GM18502 (cell line): Measurements from ENCODE around the gene PDE3A.
"Not testable (repeated sequence)": the region's sequence is repeated elsewhere in the genome, so short reads cannot be mapped to it uniquely, and the experiment has no call there.

Experiments used
- ATAC-seq: cut with Tn5 transposase; IDR thresholded peaks from one replicate; pipeline ENCODE4 v1.9.1; 2021; ENCODE audit warnings: mild to moderate bottlenecking; ENCODE audit not compliant: unreplicated experiment, poor library complexity

The PDE3A gene

DNA sequence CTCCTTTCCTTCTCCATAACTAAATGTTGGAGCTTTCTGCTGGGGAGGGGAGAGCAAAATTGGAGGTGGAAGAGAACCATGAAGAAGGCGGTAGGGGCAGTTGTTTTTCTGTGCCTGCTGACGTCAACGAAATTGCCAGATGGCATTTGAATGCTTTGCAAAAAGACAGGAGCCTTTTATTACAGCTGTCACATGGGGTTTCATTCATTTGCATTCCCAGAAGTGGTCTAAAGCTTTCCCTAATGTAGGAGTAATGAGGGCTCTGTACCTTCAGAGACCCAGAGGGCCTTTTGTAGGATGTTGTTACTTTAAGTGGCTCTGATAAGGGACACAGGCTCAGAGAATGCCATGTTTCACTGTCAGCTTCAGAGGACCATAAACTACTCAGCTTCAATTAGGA is 219.7 kb downstream of the PDE3A start:
- no peak for ATAC-seq

DNA sequence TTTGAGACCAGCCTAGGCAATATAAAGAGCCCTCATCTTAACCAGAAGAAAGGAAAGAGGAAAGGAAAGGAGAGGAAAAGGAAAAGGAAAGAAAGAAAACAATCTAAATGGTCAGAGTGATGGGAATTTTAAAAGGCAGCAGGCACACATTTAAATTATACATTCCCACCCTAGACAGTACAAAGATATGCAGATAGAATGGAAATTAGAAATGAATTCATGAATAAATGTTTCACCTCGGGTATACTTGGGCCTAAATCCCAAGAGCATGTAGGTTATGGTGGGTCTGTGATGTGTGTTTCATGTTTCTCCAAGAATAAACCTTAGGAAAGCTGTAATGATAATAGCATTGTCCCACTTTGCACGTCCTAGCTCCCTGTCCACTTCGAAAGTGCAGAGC is 222.2 kb downstream of the PDE3A start:
- ATAC-seq = no peak

- no peak for ATAC-seq
Measured at GRCh38 chr12:20592556-20592955, 224.2 kb downstream of the PDE3A start.

- no peak for ATAC-seq
Measured at GRCh38 chr12:20593611-20594010, 225.3 kb downstream of the PDE3A start.

DNA sequence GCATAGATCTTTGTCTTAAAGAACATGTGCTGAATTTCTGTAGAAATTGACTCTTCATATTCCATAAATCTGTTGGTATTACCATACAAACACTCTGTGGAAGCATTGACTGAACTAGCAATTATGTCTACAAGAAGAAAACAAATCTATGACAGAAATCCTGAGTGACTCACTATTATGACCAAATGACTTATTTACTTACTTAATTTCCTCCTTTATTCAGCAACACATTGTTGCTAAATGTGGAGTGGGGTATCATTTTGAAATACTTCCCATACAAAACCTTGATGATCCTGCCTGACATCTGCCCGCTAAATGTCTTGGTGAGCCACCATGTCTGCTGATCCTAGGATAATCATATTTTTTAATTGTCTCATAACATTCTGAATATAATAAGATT is 227.7 kb downstream of the PDE3A start:
- ATAC-seq = no peak

DNA sequence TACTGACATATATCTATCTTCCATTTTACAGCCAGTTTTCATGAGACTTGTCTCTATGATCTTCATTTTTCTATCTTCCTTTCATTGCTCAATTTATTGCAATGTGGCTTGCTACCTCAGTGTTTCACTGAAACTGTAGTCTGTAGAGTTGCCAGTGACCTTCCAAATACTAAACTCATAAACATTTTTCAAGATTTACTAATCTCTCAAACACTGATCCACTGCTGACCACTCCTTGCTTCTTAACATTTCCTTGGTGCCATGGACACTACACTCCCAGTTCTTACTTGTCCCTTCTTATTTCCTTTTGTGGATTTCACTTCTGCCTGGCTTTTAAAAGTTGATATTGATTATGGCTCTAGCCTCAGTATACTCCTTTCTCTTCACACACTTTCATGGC is 231.4 kb downstream of the PDE3A start:
- no peak for ATAC-seq

GRCh38 chr12:20601668-20602280 is 233.4 kb downstream of the PDE3A start:
- ATAC-seq = no peak

- ATAC-seq = no peak
Measured at GRCh38 chr12:20602641-20603391, 234.5 kb downstream of the PDE3A start.

- no peak for ATAC-seq
Measured at GRCh38 chr12:20604408-20605067, 236.2 kb downstream of the PDE3A start.

DNA sequence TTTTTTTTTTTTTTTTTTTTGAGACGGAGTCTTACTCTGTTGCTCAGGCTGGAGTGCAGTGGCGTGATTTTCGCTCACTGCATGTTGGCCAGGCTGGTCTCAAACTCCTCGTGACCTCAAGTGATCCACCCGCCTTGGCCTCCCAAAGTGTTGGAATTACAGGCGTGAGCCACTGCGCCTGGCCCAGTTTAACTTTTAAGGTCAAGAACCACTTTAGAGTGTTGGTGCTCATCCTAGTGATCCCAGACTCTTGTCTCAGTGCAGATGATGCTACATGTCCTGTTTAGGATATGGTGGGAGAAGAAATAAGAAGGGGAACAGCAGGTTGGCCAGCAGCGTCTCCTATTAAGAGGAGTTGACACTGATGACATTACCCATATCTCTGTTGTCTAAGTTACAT is 246.7 kb downstream of the PDE3A start:
- not testable (repeated sequence) for ATAC-seq

- no peak for ATAC-seq
Measured at GRCh38 chr12:20616093-20616492, 247.8 kb downstream of the PDE3A start.

DNA sequence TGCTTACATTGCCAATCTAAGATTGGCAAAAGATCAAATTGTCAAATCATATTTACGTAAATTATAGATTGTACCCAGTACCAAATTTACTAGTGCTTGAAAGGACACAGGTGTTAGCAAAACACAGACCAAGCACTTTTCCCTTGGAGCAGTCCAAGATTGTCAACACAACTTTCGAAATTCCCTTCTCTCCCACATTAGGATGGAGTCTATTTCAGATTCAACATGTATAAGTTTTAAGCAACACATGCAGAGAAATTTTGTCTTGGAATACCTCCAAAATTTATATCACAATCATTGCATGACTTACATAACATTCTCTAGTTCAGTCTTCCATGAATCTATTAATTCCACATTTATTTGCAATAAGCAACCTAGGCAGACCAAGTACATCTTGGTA is 251.9 kb downstream of the PDE3A start:
- no peak for ATAC-seq

DNA sequence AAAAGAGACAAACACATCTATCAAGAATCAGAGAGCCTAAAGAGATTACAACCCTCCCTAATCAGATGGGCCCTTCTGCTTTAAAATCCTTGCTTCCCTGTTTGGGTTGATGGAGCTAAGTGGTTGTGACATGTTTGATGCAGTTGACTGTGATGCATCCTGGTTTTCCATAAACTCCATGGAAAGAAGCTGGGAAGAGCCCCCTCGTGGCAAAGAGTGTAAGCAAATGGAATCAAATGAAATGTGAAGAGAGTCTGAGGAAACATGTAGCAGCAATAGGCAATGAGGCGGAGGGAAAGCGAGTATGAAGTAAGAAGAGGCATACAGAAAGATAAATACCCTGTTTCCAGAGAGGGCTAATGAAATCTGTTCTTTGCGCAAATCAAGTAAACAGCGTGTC is 256.4 kb downstream of the PDE3A start:
- no peak for ATAC-seq

- no peak for ATAC-seq
Measured at GRCh38 chr12:20625531-20625930, 257.2 kb downstream of the PDE3A start.

DNA sequence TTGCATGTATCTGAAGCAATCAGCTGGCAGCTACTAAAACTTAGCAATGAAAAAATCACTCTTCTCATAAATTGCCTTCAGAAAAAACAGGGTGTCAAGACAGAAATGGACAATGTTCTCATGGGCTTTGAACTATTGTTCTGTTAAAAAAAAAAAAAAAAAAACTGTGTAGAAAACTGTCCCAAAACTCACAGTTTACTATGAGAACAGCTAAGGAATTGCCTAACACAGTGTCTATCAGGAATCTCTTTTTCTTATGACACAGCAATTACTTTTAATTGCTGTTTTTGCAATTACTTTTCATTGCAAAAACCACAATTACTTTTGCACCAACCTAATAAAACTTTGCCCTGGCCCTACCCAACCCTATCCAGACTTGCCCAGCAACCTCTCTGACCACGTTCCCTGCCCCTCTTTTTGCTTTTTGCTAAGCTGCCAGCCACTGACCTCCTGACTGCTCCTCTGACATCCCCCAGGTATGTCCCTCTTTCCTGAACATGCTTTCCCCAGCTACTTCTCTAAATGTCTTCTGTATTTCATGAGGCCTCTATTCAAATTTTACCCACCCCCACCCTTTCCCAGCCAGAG is 258.8 kb downstream of the PDE3A start:
- no peak for ATAC-seq

GRCh38 chr12:20628226-20628787 is 260.0 kb downstream of the PDE3A start:
- no peak for ATAC-seq

DNA sequence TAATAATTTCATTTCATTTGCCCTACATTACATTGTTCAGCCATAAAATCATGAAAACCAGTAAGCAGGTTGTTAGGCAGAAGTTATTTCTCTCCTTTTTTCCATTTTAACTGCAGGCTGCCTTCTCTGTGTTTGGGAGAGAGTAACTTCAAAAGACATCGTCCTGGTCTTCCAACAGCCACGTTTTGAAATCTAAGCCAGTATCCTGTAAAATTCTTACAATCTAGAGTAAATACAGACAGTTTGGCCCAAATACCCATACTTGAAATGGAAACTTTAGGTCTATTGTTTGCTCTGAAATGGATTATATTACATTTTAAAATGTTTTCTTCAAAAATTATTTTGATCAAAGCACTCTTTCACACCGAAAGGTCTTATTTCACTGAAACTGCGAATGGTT is 260.7 kb downstream of the PDE3A start:
- ATAC-seq = no peak

DNA sequence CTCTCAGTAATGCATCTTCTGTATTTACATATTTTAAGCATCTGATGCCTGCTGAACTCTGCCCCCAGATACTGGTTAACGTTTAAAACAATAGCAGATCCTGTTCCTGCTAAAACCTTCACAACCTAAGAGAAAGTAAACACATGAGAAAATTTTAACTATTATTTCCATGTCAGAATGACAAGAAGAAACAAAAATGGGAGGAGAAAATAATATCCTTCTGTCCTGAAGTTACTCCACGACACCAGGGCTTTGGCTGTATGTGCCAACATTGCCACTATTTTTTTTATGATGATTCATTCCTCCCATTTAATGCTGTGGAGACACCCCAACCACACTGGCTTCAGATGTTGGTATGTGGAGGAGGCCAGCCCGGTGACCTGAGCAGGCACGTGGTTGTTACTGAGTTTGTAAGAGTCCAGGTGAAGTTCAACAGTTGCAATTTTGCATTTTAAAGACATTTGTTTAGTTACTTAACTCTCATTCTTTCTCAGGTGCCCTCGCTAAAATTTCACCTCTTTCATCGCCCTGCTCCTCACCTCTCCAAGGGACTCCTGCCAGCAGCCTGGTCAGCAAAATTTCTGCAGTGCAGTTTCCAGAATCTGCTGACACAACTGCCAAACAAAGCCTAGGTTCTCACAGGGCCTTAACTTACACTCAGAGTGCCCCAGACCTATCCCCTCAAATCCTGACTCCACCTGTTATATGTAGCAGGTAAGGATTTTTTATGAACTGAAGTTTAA is 261.2 kb downstream of the PDE3A start:
- no peak for ATAC-seq

DNA sequence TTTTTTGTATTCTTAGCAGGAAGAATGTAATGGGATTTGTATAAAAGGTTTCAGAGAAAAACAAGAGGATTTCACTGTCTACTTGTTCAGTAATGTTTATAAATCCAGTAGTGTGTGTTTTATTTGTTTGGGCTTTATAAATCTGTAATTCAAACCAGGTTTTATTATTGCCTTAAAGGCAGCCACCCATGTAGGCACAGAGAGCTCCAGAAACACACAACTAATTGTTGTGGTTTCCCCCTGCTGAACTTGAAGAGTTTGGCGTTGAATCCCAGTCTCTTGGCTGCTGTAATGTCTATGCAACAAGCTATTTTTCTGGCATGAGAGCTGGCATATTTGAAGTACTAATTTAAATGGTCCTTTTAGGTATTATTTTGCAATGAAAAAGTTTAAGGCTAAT is 263.4 kb downstream of the PDE3A start:
- no peak for ATAC-seq

DNA sequence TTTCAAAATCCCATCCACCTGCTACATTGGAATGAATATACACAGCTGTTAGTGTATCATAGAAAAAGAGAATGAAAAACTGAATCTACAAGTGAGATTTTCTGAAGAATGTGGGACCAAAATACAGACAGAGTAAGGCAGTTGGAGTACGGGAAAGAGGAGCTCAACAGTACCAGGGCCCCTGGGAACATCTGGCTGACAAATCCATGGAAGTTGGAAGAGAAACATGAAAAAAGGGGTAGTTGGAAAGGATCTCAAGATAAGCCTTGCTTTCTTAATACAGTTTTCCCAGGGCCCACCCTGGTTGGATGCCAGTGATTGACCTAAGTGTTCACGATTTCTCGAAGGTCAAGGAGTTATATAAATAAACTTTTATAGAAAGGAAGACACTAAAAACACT is 272.8 kb downstream of the PDE3A start:
- ATAC-seq = no peak
